Naive thymus-derived CD8-positive, alpha-beta T cell (primary cell): ENCODE data around the gene GNG13. TPM values are rescaled to one million over a fixed set of nuclear protein-coding genes. Genes with fewer than 3 reads are reported as not detected.

ENCODE experiments used
- ATAC-seq, 2 donors: fragments of 150-1000 bp; cut with Tn5 transposase in 1 of 2; sonication (Bioruptor Pico), chemical (Tn5 transposase) in 1 of 2; 1 replicate in 1 of 2; 2 replicates in 1 of 2; pipeline ENCODE4 v1.10.0; 2021; ENCODE audit warnings: mild to moderate bottlenecking in 2 of 2, moderate library complexity in 2 of 2
- POLR2A ChIA-PET: fragments of 350-600 bp; sonication (Branson Sonifier 250); formaldehyde crosslinking; loops from one replicate; lab custom pipeline; 2021; ENCODE audit warnings: antibody characterized with exemption; lab: Charles Lee
- DNase-seq, 10 donors: peaks; one replicate each; pipeline versions ENCODE4 v3.0.0 to v3.0.0-alpha.2; 2020 to 2022
- H3K27ac Mint-ChIP-seq, 10 donors: one replicate each; pipeline ENCODE4 v1.8.0; 2020 to 2022; ENCODE audit warnings: mild to moderate bottlenecking in 10 of 10, mixed read lengths in 10 of 10, moderate library complexity in 4 of 10, inconsistent platforms in 1 of 10
- H3K27me3 Mint-ChIP-seq, 5 donors: one replicate each; pipeline ENCODE4 v1.8.0; 2021 to 2022; ENCODE audit warnings: mixed read lengths in 5 of 5
- H3K36me3 Mint-ChIP-seq, 3 donors: one replicate each; pipeline ENCODE4 v1.8.0; 2020 to 2022; ENCODE audit warnings: mixed read lengths in 3 of 3, mild to moderate bottlenecking in 2 of 3, inconsistent platforms in 1 of 3
- H3K4me1 Mint-ChIP-seq, 4 donors: one replicate each; pipeline ENCODE4 v1.8.0; 2021 to 2022; ENCODE audit warnings: mixed read lengths in 4 of 4
- H3K4me3 Mint-ChIP-seq, 10 donors: one replicate each; pipeline ENCODE4 v1.8.0; 2020 to 2022; ENCODE audit warnings: mild to moderate bottlenecking in 10 of 10, mixed read lengths in 10 of 10, moderate library complexity in 6 of 10, inconsistent platforms in 1 of 10
- H3K9me3 Mint-ChIP-seq, 9 donors: one replicate each; pipeline ENCODE4 v1.8.0; 2020 to 2022; ENCODE audit warnings: mixed read lengths in 9 of 9, mild to moderate bottlenecking in 3 of 9, inconsistent platforms in 1 of 9, moderate library complexity in 1 of 9
- polyA plus RNA-seq, 3 donors: library from polyadenylated mRNA; unstranded; fragments of 300-500 nt; fragmentation: Illumina TruSeq; gene quantifications; one replicate each; pipeline ENCODE4 v1.2.3, GENCODE V29; 2021
- total RNA-seq, 8 experiments: library from RNA in 2 of 8; stranded (reverse) in 2 of 8; gene quantifications; one replicate each; pipeline ENCODE4 v1.2.3 and lab custom pipeline; 2021 to 2026

Gene GNG13, protein sequence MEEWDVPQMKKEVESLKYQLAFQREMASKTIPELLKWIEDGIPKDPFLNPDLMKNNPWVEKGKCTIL
- not detected for total RNA-seq
- polyA plus RNA-seq = not detected
- 0 reads per million in 6 experiments for total RNA-seq (lab: John Stamatoyannopoulos, UW)

DNA sequence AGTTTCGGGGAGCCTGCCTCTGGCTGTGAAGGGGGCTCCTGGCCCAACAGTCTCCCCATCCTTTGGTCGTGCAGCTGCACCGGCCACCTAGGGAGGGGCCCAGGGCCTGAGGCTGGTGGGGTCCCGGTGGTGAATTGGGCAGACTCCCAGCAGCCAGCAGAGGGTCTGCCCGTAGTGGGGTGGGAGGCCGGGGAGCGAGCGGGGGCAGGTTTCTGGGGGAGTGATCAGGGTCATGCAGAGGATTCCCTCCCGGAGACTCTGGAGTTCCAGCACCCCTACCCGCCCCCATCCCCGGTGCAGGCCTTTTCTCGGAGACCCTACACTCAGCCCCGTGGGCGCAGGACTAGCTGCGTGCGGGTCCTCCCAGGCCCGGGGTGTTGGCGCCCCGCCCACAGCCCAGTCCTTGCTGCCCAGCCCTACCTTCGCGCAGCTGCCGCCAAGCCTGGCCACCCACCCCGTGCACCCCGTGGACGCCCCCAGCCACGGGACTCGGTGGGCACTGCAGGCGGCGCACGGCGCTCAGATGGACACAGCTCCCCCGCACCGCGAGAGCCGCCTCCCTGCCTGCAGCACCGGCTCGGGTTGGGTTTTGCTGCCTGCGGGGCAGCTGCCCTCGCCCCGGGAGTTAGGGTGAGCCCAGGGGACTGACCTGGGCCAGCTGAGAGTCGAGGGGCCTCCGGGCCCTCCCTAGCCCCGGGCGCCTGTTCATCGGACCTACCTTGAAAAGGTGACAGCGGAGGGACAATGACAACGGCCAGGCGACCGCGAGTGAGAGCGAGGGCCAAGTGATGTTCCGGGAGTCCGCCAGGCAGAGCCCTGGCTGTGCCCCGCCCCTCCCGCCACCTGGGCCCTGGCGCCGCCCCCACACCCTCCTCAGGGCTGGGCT lies at the start of gene GNG13:
Gene GNG13 (minus strand): TSS at position 787 of the 886 bp plus-strand sequence. CDS start 1,657 bp downstream, outside the sequence.
- POLR2A ChIA-PET = no interaction called here
- H3K4me3 Mint-ChIP-seq = no peak within 1 kb of the TSS
- ATAC-seq (no peak), DNase-seq (no peak)
- peaks cover 0 to 2% (median 0%) of the 10 kb centered on the region in 3 donors for H3K36me3 Mint-ChIP-seq
- H3K9me3 Mint-ChIP-seq = peaks cover 0 to 3% (median 0%) of the 10 kb centered on the region in 9 donors
- H3K27me3 Mint-ChIP-seq = peaks cover 0 to 35% (median 5%) of the 10 kb centered on the region in 5 donors
- H3K27ac Mint-ChIP-seq = no peak within 1 kb of the TSS
- peaks cover 0 to 2% (median 0%) of the 10 kb centered on the region in 4 donors for H3K4me1 Mint-ChIP-seq

DNA sequence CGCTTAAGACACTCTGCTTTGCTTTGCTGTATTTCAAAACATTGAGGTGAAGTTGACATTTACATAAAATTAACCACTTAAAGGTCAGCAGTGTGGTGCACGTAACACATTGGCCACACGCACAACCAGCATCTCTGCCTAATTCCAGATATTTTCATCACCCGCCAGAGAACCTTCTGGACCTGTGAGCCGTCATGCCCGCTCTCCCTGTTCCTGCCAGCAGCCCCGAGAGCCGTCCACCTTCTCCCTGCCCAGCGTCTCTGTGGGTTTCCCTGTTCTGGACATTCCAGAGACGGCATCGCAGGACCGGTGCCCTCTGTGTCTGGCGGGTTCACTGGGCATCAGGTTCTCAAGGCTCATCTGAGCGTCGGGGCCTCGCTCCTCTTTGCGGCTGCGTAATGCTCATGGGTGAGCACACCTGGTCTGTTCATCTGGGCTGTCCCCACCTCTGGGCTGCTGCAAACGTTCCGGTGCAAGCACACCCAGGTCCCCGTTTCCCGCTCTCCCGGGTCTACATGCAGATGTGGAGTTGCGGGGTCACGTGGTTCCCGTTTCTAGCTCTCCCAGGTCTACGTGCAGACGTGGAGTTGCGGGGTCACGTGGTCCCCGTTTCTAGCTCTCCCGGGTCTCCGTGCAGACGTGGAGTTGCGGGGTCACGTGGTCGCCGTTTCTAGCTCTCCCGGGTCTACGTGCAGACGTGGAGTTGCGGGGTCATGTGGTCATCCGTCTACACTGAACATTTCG lies 48.1 kb upstream of the GNG13 start:
- H3K4me3 Mint-ChIP-seq = no peak overlapping the region
- ATAC-seq = no peak
- H3K27me3 Mint-ChIP-seq = no peaks in the 10 kb centered on the region
- H3K9me3 Mint-ChIP-seq = peaks cover 0 to 3% (median 0%) of the 10 kb centered on the region in 9 donors
- H3K27ac Mint-ChIP-seq = no peak overlapping the region
- H3K36me3 Mint-ChIP-seq = no peaks in the 10 kb centered on the region
- H3K4me1 Mint-ChIP-seq = peaks cover 0 to 4% (median under 1%) of the 10 kb centered on the region in 4 donors
- peak in 1 of 10 donors; percentile 41 for DNase-seq
- POLR2A ChIA-PET = no interaction called here

DNA sequence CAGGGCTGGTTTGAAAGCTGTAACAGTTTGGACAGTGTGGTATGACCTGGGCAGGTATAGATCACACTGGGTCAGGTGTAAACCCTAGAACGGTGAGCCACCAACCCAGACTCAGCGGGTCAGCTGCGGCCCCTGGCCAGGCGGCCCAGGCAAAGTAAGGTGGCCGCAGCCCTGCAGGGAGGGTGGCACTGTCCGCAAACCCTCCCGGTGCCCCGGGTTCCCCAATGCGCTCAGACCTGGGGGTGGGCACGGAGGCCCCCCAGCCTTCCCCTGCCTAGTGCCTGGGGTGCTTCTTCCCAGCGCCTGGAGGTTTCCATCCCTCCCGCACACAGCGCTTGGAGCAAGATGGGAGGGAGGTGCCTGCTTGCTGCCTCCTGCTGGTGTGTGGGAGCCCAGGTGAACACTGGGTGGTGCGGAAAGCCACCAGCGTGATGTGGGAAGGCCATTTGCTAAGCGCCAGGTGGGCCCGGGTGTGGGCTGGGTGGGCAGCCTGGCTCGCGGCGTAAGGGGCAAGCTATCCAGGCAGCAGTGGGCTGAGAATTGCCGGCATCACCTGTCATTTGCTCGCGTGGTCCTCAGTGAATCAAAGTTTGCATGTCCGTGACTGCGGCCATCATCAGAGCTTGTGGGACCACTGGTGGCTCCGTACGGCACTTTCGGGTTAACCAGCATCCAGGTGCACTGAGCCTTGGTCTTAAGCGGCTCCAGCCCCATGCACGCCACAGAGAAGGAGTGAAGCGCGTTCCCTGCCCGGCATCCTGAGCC lies 47.3 kb upstream of the GNG13 start:
- POLR2A ChIA-PET = no interaction called here
- no peak overlapping the region for H3K27ac Mint-ChIP-seq

DNA sequence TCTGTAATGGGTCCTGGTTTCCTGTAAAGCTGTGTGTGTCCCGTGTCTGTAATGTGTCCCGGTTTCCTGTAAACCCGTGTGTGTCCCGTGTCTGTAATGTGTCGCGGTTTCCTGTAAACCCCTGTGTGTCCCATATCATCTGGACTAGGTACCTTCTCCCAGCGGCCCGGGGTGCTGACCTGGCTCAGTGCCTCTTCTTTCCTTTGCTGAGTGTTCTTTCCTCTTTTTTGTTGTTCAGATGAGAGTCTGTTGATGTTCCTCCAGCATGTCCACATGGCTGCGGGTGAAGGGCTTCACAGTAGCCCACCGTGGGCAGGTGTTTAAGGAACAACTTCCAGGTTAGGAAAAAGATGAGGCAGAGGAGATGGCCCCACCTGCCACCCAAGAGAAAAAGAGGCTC lies 46.6 kb upstream of the GNG13 start:
- POLR2A ChIA-PET = no interaction called here
- H3K36me3 Mint-ChIP-seq = no peaks in the 10 kb centered on the region
- ATAC-seq (no peak), DNase-seq (peak in 1 of 10 donors; percentile 44)
- no peaks in the 10 kb centered on the region for H3K27me3 Mint-ChIP-seq
- H3K4me1 Mint-ChIP-seq = peaks cover 0 to 4% (median 0%) of the 10 kb centered on the region in 4 donors
- H3K27ac Mint-ChIP-seq = no peak overlapping the region
- H3K9me3 Mint-ChIP-seq = peaks cover 0 to 3% (median 0%) of the 10 kb centered on the region in 9 donors
- no peak overlapping the region for H3K4me3 Mint-ChIP-seq

More for the DNA sequence above, 47.3 kb upstream of the GNG13 start:
- DNase-seq = peak in 1 of 10 donors; percentile 36
- H3K27me3 Mint-ChIP-seq = no peaks in the 10 kb centered on the region
- peaks cover 0 to 3% (median 0%) of the 10 kb centered on the region in 9 donors for H3K9me3 Mint-ChIP-seq
- no peaks in the 10 kb centered on the region for H3K36me3 Mint-ChIP-seq
- no peak overlapping the region for H3K4me3 Mint-ChIP-seq
- ATAC-seq = no peak
- peaks cover 0 to 4% (median 0%) of the 10 kb centered on the region in 4 donors for H3K4me1 Mint-ChIP-seq

DNA sequence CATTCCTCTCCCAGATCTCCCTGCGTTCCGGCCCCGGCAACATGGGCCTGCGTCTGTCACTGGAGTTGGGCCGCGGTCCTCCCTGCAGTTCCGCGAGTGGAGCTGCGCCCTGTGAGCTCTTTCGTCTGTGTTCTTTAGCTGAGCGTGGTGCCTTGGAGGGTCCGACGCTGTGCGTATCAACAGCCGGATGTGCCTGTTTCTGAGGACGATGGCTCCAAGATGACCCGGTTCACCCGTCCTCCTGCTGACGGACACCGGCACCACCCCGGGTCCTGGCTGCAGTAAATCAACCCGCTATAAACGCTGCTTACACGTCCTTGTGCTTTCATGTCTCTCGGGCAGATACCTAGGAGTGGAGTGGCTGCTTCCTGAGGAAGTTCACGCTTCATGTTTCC lies 44.8 kb upstream of the GNG13 start:
- Mint-ChIP-seq H3K36me3 (no peaks in the 10 kb centered on the region), H3K4me1 (peaks cover 0 to 4% (median 0%) of the 10 kb centered on the region in 4 donors), H3K27ac (no peak overlapping the region), H3K4me3 (no peak overlapping the region), H3K27me3 (no peaks in the 10 kb centered on the region), H3K9me3 (peaks cover 0 to 3% (median 0%) of the 10 kb centered on the region in 9 donors)
- ATAC-seq (no peak), DNase-seq (no peak)
- POLR2A ChIA-PET = no interaction called here

DNA sequence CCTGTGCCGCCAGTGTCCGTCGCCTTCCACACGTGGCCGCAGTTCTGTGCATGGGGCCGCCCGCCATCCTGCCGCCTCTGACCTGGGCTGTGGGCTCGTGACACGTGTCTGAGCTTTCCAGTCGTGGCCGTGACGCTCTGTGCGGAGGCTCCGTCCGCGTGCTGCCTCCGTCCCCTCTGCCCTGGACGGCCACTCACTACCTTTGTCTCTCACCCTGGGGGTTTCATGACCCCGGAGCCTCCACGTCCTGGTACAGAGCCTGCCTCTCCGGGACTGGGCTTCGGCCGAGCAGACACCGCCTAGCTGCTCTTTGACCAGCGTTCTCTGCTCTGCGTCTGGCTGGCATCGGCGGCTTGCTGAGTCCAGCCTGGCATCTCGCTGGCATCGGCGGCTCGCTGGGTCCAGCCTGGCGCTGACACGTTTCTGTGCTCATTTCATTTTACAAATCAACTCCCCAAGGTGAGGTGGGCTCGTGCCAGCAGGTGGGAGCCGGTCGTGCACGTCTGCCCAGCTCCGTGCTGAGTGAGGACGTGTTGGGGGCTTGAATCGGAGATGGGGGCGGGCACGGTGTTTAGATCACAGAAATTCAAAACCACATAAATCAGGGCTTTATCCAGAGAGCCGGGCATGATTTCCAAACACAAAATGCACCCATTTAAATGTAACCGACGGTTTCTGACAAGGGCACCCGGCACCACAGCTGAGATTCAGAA lies 44.3 kb upstream of the GNG13 start:
- no peaks in the 10 kb centered on the region for H3K9me3 Mint-ChIP-seq
- H3K27me3 Mint-ChIP-seq = no peaks in the 10 kb centered on the region
- no peaks in the 10 kb centered on the region for H3K36me3 Mint-ChIP-seq
- POLR2A ChIA-PET = no interaction called here
- DNase-seq (peak in 1 of 10 donors; percentile 41), ATAC-seq (no peak)
- no peak overlapping the region for H3K27ac Mint-ChIP-seq
- no peaks in the 10 kb centered on the region for H3K4me1 Mint-ChIP-seq
- no peak overlapping the region for H3K4me3 Mint-ChIP-seq

DNA sequence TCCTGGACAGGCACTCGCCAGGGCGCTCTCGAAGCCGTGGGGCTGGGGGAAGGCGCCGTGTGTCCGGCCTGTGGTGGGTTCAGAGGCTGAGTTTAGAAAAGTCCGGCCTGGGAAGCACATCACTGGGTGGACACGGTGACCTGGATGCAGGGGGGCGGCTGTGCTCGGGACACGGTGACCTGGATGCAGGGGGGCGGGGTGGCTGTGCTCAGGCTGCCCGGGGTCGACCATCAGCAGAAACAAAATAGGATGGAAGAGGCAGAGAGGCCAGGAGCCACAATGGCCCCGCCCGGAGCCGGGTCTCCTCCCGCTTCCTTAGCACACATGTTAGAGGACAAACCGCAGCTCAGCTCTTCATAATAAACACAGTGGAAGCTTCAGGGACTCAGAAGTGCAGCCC lies 43.2 kb upstream of the GNG13 start:
- DNase-seq (peak in 1 of 10 donors; percentile 58), ATAC-seq (no peak)
- Mint-ChIP-seq H3K4me1 (no peaks in the 10 kb centered on the region), H3K27ac (no peak overlapping the region), H3K4me3 (no peak overlapping the region), H3K27me3 (peaks cover 0 to 7% (median 0%) of the 10 kb centered on the region in 5 donors), H3K36me3 (no peaks in the 10 kb centered on the region), H3K9me3 (peaks cover 0 to 2% (median 0%) of the 10 kb centered on the region in 9 donors)
- POLR2A ChIA-PET = no interaction called here

DNA sequence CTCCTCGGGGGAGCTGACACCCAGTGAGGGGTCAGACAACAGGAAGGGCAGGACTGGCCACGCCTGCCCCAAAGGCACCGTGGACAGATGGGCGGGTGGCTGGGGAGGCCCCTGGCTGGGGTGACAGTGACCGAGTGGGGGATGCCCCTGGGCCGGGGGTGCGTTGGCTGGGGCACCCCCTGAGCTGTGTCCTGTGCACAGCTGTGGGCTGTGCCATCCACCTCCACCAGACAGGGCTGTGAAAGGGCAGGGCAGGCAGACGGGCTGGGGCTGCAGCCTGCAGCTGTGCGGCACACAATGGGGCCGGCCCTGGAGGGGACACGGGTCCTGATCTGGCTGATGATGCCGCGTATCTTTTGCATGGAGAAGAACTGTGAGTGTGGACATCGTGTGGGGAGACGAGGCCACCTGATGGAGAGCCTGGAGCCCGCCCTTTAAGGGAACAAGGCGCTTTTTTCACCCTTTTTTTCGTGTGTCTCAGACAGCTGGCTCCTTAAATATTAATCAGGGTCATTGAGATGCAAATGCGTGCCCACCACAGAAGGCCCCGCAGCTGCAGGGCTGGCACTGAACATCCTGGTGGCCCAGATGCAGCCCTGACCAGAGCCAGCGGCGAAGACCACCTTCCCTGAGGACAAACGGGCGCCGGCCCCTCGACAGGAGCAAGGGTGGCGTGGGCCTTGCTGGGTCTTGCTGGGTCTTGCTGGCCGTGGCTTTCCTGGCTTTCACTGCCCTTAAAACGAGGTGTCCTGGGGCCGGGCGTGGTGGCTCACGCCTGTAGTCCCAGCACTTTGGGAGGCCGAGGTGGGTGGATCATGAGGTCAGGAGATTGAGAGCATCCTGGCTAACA lies 42.4 kb upstream of the GNG13 start:
- H3K36me3 Mint-ChIP-seq = no peaks in the 10 kb centered on the region
- H3K9me3 Mint-ChIP-seq = peaks cover 0 to 9% (median 0%) of the 10 kb centered on the region in 9 donors
- POLR2A ChIA-PET = no interaction called here
- H3K27me3 Mint-ChIP-seq = peaks cover 0 to 9% (median 2%) of the 10 kb centered on the region in 5 donors
- no peak for ATAC-seq
- DNase-seq = peak in 1 of 10 donors; percentile 56
- H3K4me3 Mint-ChIP-seq = no peak overlapping the region
- no peaks in the 10 kb centered on the region for H3K4me1 Mint-ChIP-seq
- peak overlapping the region in 1 of 10 donors; percentile 50 for H3K27ac Mint-ChIP-seq

DNA sequence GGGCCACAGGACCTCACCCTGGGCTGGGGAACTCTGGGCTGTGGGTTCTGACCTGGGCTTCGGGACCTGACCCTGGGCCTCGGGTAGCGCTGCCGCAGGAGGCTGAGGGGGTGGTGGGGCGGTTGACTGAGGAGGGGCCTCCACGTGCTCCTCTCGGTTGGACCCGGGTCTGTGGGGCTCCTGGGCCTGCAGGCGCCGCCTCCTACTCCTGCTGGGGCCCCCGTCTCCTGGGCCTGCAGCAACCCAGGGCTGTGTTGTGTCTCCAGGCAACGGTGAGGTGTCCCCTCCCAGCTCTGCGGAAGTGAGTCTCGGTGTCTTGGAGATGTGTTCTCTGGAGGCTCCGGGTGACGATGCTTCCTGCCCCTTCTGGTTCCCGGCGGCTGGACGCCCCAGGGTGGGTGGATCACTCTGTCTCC lies 41.5 kb upstream of the GNG13 start:
- H3K4me3 Mint-ChIP-seq = no peak overlapping the region
- peak; percentile 54 to 57 for ATAC-seq
- DNase-seq = peak in 2 of 10 donors; percentile 22 to 61

DNA sequence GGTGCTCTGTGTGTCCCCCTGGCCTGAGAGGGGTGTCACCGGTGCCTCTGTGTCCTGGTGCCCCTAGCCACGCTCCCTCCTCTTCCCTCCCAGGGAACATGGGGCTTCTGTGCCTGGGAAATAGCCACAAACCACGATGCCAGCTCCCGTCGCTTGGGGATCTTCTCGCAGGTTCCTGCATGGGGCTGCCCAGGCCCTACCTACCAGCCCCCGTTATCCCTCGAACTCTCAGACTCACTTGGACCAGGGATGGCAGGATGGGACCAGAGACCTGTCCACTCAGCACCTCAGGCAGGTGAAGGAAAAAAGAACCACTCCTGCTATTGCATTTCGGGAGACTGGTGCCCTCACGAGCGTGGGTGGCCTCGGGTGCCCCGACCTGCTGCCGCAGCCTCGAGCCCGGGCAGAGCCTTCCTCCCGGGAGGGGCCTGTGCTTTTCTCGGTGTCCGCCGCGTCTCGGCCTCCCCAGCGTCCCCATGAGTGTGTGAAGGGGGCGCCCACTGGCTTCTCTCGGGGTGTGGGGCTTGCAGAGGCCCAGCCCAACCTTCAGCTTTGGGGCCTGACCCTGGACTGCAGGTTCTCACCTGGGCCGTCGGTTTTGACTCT lies 41.0 kb upstream of the GNG13 start:
- DNase-seq (peak in 1 of 10 donors; percentile 45), ATAC-seq (no peak)
- Mint-ChIP-seq H3K9me3 (peaks cover 0 to 22% (median 2%) of the 10 kb centered on the region in 9 donors), H3K4me3 (no peak overlapping the region), H3K27me3 (peaks cover 0 to 9% (median 2%) of the 10 kb centered on the region in 5 donors), H3K36me3 (no peaks in the 10 kb centered on the region), H3K4me1 (no peaks in the 10 kb centered on the region), H3K27ac (no peak overlapping the region)
- POLR2A ChIA-PET = no interaction called here

More for the DNA sequence above, 41.5 kb upstream of the GNG13 start:
- Mint-ChIP-seq H3K27me3 (peaks cover 0 to 9% (median 2%) of the 10 kb centered on the region in 5 donors), H3K9me3 (peaks cover 0 to 17% (median under 1%) of the 10 kb centered on the region in 9 donors), H3K27ac (no peak overlapping the region), H3K4me1 (no peaks in the 10 kb centered on the region), H3K36me3 (no peaks in the 10 kb centered on the region)
- POLR2A ChIA-PET = no interaction called here
